ENCODE data around the gene PLA2G4F.

The PLA2G4F gene

DNA sequence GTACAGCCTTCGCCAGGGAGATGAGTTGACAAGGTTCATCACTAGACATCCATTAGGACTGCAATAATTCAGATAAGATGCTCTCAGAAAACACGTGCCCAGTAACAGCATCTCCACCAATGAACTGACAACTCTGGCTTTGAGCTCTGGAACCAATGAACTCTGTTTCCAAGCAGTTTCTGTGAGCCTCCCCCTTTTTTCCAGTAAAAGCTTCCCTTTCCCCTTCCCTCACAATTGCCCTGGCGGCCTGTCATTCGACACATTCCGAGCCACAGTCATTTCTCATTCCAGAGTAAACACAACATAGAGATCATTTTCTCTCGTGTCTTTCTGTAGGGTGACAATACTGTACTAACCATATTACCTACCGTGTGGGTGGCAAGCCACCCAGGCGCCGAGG is 65.7 kb downstream of the PLA2G4F start:
- no peaks in the 10 kb centered on the region for H3K79me2 ChIP-seq
- TF ChIP-seq, protein P1, sequence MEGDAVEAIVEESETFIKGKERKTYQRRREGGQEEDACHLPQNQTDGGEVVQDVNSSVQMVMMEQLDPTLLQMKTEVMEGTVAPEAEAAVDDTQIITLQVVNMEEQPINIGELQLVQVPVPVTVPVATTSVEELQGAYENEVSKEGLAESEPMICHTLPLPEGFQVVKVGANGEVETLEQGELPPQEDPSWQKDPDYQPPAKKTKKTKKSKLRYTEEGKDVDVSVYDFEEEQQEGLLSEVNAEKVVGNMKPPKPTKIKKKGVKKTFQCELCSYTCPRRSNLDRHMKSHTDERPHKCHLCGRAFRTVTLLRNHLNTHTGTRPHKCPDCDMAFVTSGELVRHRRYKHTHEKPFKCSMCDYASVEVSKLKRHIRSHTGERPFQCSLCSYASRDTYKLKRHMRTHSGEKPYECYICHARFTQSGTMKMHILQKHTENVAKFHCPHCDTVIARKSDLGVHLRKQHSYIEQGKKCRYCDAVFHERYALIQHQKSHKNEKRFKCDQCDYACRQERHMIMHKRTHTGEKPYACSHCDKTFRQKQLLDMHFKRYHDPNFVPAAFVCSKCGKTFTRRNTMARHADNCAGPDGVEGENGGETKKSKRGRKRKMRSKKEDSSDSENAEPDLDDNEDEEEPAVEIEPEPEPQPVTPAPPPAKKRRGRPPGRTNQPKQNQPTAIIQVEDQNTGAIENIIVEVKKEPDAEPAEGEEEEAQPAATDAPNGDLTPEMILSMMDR (IDR thresholded peaks at IDR 0.05), result no peak
- H2AFZ ChIP-seq, result no peak overlapping the region
- H3K4me1 ChIP-seq, result no peaks in the 10 kb centered on the region
- no peak overlapping the region for H3K4me3 ChIP-seq (ENCODE audit: low read depth, low read length)
- H3K27ac ChIP-seq, result no peak overlapping the region
- H3K9ac ChIP-seq, result no peak overlapping the region
- no peaks in the 10 kb centered on the region for H3K9me3 ChIP-seq (ENCODE audit: control insufficient read depth, low read length)
- H3K4me2 ChIP-seq (ENCODE audit: low read length), result no peak overlapping the region
- no peaks in the 10 kb centered on the region for H3K27me3 ChIP-seq (ENCODE audit: control insufficient read depth, insufficient read depth, low read length)
- H3K36me3 ChIP-seq (ENCODE audit: control insufficient read depth, insufficient read depth, low read length), result no peaks in the 10 kb centered on the region

DNA sequence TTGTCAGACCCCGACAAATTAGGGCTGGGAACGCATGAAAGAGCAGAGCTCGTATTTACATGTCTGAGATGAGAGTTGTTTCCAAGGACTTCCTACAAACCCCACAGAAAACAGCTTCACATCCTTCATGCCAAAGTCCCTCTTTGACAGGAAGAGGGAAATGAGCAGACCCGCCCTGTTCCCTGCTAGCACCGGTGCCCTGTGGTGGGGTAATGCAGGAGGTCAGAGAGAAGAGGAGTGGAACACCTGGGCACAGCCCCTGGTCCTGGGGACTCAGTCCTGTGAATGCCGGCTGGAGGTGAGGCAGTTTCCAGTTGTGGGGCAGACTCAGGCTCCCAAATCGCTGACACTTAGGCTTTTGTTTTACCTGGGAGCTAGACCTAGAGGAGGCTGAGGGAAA is 66.1 kb downstream of the PLA2G4F start:
- Histone ChIP-seq H3K4me2 (ENCODE audit: low read length) (no peak overlapping the region), H3K9me3 (ENCODE audit: control insufficient read depth, low read length) (no peaks in the 10 kb centered on the region), H3K79me2 (no peaks in the 10 kb centered on the region), H3K4me1 (no peaks in the 10 kb centered on the region), H2AFZ (no peak overlapping the region), H3K36me3 (ENCODE audit: control insufficient read depth, insufficient read depth, low read length) (no peaks in the 10 kb centered on the region), H3K4me3 (ENCODE audit: low read depth, low read length) (no peak overlapping the region), H3K9ac (no peak overlapping the region), H3K27me3 (ENCODE audit: control insufficient read depth, insufficient read depth, low read length) (no peaks in the 10 kb centered on the region), H3K27ac (no peak overlapping the region)
- TF ChIP-seq, protein P1 (IDR thresholded peaks at IDR 0.05), result no peak

DNA sequence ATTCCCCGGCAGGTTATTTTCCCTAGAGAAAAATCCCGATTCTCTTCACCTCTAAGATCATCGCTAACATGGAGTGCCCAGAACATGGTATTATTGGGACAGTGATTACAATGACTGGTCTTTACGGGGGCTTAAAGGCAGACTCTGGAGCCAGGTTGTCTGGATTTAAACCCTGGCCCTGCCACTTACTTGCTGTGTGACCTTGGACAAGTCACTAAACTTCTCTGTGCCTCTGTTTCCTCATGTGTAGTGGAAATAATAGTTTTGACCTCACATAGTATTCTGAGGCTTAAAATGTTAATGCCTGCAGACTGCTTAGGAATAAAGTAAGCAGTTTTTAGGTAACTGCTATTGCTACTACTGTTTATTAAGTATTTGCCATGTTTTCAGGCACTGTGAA is 66.5 kb downstream of the PLA2G4F start:
- H3K79me2 ChIP-seq, result no peaks in the 10 kb centered on the region
- H3K4me2 ChIP-seq (ENCODE audit: low read length), result no peak overlapping the region
- H3K27ac ChIP-seq, result no peak overlapping the region
- H3K9me3 ChIP-seq (ENCODE audit: control insufficient read depth, low read length), result no peaks in the 10 kb centered on the region
- H2AFZ ChIP-seq, result no peak overlapping the region
- no peak overlapping the region for H3K4me3 ChIP-seq (ENCODE audit: low read depth, low read length)
- H3K9ac ChIP-seq, result no peak overlapping the region
- H3K4me1 ChIP-seq, result no peaks in the 10 kb centered on the region
- no peaks in the 10 kb centered on the region for H3K27me3 ChIP-seq (ENCODE audit: control insufficient read depth, insufficient read depth, low read length)
- H3K36me3 ChIP-seq (ENCODE audit: control insufficient read depth, insufficient read depth, low read length), result no peaks in the 10 kb centered on the region
- TF ChIP-seq, protein P1 (IDR thresholded peaks at IDR 0.05), result no peak
